ENCODE results near the gene SMARCAL1.

The SMARCAL1 gene

DNA sequence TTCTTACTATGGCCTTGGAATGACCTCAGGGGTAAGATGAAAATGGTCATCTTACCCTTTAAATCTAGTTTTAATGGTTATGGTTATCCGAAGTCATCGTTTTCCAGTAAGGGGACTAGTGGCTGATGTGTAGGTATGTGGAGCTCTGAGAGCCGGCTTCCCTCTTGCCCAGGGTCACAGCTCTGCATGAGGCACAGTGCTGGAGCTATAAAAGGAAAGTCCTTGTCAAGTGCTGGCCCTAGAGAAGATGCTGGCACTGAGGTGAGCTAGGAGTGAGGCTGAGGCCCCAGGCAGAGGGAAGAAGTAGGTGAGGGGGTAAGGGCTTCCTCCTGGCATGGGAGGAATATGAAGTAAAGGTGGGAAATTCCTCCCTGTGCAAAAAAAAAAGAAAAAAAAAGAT lies 35.0 kb downstream of the SMARCAL1 start:
- no peak overlapping the region for H3K4me2 ChIP-seq (ENCODE audit: low read length)
- TF ChIP-seq, protein P1, sequence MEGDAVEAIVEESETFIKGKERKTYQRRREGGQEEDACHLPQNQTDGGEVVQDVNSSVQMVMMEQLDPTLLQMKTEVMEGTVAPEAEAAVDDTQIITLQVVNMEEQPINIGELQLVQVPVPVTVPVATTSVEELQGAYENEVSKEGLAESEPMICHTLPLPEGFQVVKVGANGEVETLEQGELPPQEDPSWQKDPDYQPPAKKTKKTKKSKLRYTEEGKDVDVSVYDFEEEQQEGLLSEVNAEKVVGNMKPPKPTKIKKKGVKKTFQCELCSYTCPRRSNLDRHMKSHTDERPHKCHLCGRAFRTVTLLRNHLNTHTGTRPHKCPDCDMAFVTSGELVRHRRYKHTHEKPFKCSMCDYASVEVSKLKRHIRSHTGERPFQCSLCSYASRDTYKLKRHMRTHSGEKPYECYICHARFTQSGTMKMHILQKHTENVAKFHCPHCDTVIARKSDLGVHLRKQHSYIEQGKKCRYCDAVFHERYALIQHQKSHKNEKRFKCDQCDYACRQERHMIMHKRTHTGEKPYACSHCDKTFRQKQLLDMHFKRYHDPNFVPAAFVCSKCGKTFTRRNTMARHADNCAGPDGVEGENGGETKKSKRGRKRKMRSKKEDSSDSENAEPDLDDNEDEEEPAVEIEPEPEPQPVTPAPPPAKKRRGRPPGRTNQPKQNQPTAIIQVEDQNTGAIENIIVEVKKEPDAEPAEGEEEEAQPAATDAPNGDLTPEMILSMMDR (IDR thresholded peaks at IDR 0.05; ENCODE audit: low read depth, low read length): no peak
- TF ChIP-seq EZH2phosphoT487 (IDR thresholded peaks at IDR 0.05; ENCODE audit: low read depth): no peak
- no peak overlapping the region for H3K27ac ChIP-seq (ENCODE audit: low read length)
- no peak overlapping the region for H3K9ac ChIP-seq (ENCODE audit: low read length)
- peaks cover 53% of the 10 kb centered on the region for H3K36me3 ChIP-seq (replicated peaks; ENCODE audit: low read depth, low read length)
- no peak overlapping the region for H3K4me3 ChIP-seq (ENCODE audit: low read length)
- H3K4me1 ChIP-seq (ENCODE audit: low read length): peaks cover 6% of the 10 kb centered on the region
- no peak overlapping the region for H2AFZ ChIP-seq (ENCODE audit: low read depth, low read length)
- no peaks in the 10 kb centered on the region for H4K20me1 ChIP-seq (ENCODE audit: insufficient read depth, low read length)
- H3K79me2 ChIP-seq (ENCODE audit: low read length): no peaks in the 10 kb centered on the region
- H3K27me3 ChIP-seq (ENCODE audit: low read depth, low read length): no peaks in the 10 kb centered on the region
- H3K9me3 ChIP-seq (ENCODE audit: insufficient read depth, low read length): no peaks in the 10 kb centered on the region

DNA sequence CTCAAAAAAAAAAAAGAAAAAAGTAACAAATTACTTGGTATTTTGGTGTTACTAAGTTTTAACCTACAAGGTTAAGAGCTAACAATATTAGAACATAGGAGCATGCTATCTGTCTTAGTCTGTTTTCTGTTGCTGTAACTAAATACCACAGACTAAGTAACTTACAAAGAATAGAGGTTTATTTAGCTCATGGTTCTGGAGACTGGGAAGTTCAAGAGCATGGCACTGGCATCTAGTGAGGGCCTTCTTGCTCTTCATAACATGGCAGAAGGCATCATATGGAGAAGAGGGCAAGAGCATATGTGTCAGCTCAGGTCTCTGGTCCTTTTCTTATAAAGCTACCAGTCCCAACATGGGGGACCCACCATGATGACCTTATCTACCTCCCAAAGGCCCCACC lies 36.5 kb downstream of the SMARCAL1 start:
- no peak overlapping the region for H3K4me2 ChIP-seq (ENCODE audit: low read length)
- H4K20me1 ChIP-seq (ENCODE audit: insufficient read depth, low read length): no peaks in the 10 kb centered on the region
- no peaks in the 10 kb centered on the region for H3K9me3 ChIP-seq (ENCODE audit: insufficient read depth, low read length)
- no peak overlapping the region for H3K9ac ChIP-seq (ENCODE audit: low read length)
- H3K36me3 ChIP-seq (replicated peaks; ENCODE audit: low read depth, low read length): peaks cover 65% of the 10 kb centered on the region
- peaks cover 6% of the 10 kb centered on the region for H3K4me1 ChIP-seq (ENCODE audit: low read length)
- H3K27ac ChIP-seq (ENCODE audit: low read length): no peak overlapping the region
- no peaks in the 10 kb centered on the region for H3K27me3 ChIP-seq (ENCODE audit: low read depth, low read length)
- no peak overlapping the region for H2AFZ ChIP-seq (ENCODE audit: low read depth, low read length)
- H3K79me2 ChIP-seq (ENCODE audit: low read length): no peaks in the 10 kb centered on the region
- no peak overlapping the region for H3K4me3 ChIP-seq (ENCODE audit: low read length)
- TF ChIP-seq, protein P1 (IDR thresholded peaks at IDR 0.05; ENCODE audit: low read depth, low read length): no peak
- no peak for TF ChIP-seq EZH2phosphoT487 (IDR thresholded peaks at IDR 0.05; ENCODE audit: low read depth)

DNA sequence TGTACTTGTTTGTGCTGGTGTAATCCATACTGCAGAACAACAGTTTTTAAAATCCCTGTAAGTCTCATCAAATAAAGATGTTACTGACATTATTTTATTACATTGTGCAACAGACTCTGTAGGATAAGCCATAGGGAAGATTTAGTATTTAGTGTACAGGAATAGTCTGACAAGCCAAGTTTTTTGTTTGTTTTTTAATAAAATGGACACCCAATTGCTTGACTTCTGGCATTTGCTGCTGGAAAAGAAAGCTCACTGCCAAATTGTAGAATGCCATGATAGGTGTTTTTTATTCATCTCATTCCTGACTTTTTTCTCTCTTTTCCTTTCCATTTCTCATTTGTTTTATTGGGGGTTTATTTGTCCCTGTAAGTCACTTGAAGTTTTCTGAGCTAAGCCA lies 38.1 kb downstream of the SMARCAL1 start:
- Histone ChIP-seq H3K27me3 (ENCODE audit: low read depth, low read length) (no peaks in the 10 kb centered on the region), H3K4me2 (ENCODE audit: low read length) (no peak overlapping the region), H2AFZ (ENCODE audit: low read depth, low read length) (no peak overlapping the region), H4K20me1 (ENCODE audit: insufficient read depth, low read length) (no peaks in the 10 kb centered on the region), H3K27ac (ENCODE audit: low read length) (no peak overlapping the region), H3K4me1 (ENCODE audit: low read length) (peaks cover 6% of the 10 kb centered on the region), H3K9ac (ENCODE audit: low read length) (no peak overlapping the region), H3K79me2 (ENCODE audit: low read length) (no peaks in the 10 kb centered on the region), H3K4me3 (ENCODE audit: low read length) (no peak overlapping the region), H3K9me3 (ENCODE audit: insufficient read depth, low read length) (no peaks in the 10 kb centered on the region), H3K36me3 (replicated peaks; ENCODE audit: low read depth, low read length) (peaks cover 67% of the 10 kb centered on the region)
- no peak for TF ChIP-seq EZH2phosphoT487 (IDR thresholded peaks at IDR 0.05; ENCODE audit: low read depth)
- TF ChIP-seq, protein P1 (IDR thresholded peaks at IDR 0.05; ENCODE audit: low read depth, low read length): no peak

DNA sequence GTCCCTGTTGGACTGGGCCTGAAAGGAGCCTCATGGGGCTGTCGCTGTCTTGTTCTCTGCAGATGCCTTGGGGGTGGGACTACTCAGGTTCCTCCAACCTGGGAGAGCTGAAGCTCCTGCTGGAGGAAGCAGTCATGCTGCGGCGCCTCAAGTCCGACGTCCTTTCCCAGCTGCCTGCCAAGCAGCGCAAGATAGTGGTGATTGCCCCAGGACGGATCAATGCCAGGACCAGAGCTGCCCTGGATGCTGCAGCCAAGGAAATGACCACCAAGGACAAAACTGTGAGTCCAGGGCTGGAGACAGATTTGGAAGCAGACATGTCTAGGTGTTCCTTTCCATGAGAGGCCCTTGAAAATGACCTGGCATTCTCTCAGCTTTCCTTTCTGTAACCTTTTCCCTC lies 38.5 kb downstream of the SMARCAL1 start:
- H3K27ac ChIP-seq (ENCODE audit: low read length): no peak overlapping the region
- TF ChIP-seq, protein P1 (IDR thresholded peaks at IDR 0.05; ENCODE audit: low read depth, low read length): no peak
- TF ChIP-seq EZH2phosphoT487 (IDR thresholded peaks at IDR 0.05; ENCODE audit: low read depth): no peak

More for the DNA sequence above, 38.5 kb downstream of the SMARCAL1 start:
- Histone ChIP-seq H4K20me1 (ENCODE audit: insufficient read depth, low read length) (no peaks in the 10 kb centered on the region), H3K4me1 (ENCODE audit: low read length) (peaks cover 6% of the 10 kb centered on the region), H3K36me3 (replicated peaks; ENCODE audit: low read depth, low read length) (peaks cover 67% of the 10 kb centered on the region), H3K27me3 (ENCODE audit: low read depth, low read length) (no peaks in the 10 kb centered on the region), H3K4me2 (ENCODE audit: low read length) (no peak overlapping the region), H3K9me3 (ENCODE audit: insufficient read depth, low read length) (no peaks in the 10 kb centered on the region), H3K79me2 (ENCODE audit: low read length) (no peaks in the 10 kb centered on the region), H3K4me3 (ENCODE audit: low read length) (no peak overlapping the region), H3K9ac (ENCODE audit: low read length) (no peak overlapping the region), H2AFZ (ENCODE audit: low read depth, low read length) (no peak overlapping the region)
